MCF 10A (cell line): ENCODE data around the gene MGARP. TPM values are rescaled to one million over a fixed set of nuclear protein-coding genes. Genes with fewer than 3 reads are reported as not detected.

ENCODE experiments used
- BruUV-seq: library from RNA; stranded (reverse); fragments of 400-500 nt; replicated peaks from 2 replicates; lab custom pipeline; 2021; lab: Mats Ljungman, UMichigan
- CTCF ChIA-PET: fragments of 300-600 bp; sonication (Branson Sonifier 250); formaldehyde crosslinking; extraction: SDS; loops from one replicate; lab custom pipeline; 2021; ENCODE audit warnings: antibody characterized with exemption, inconsistent platforms; lab: Yijun Ruan, JAX
- POLR2A ChIA-PET: fragments of 300-600, 350-650 bp; sonication (Branson Sonifier 250); formaldehyde crosslinking; extraction: SDS; loops from one replicate; lab custom pipeline; 2020; ENCODE audit warnings: antibody characterized with exemption, inconsistent platforms; lab: Yijun Ruan, JAX
- DNase-seq: peaks from one replicate; pipeline ENCODE4 v3.0.0-alpha.2; 2018; ENCODE audit not compliant: unreplicated experiment
- H3K27ac Mint-ChIP-seq: one replicate; pipeline ENCODE4 v1.8.0; 2022; ENCODE audit warnings: mild to moderate bottlenecking, low read depth, mixed read lengths; ENCODE audit not compliant: unreplicated experiment
- H3K27me3 Mint-ChIP-seq: one replicate; pipeline ENCODE4 v1.8.0; 2022; ENCODE audit warnings: mixed read lengths; ENCODE audit not compliant: insufficient read depth, unreplicated experiment
- H3K36me3 Mint-ChIP-seq: one replicate; pipeline ENCODE4 v1.8.0; 2022; ENCODE audit warnings: mild to moderate bottlenecking, moderate library complexity, mixed read lengths; ENCODE audit not compliant: insufficient read depth, unreplicated experiment
- H3K4me1 Mint-ChIP-seq: one replicate; pipeline ENCODE4 v1.8.0; 2022; ENCODE audit warnings: mixed read lengths; ENCODE audit not compliant: insufficient read depth, unreplicated experiment
- H3K4me3 Mint-ChIP-seq: one replicate; pipeline ENCODE4 v1.8.0; 2022; ENCODE audit warnings: mild to moderate bottlenecking, moderate library complexity, mixed read lengths; ENCODE audit not compliant: unreplicated experiment
- H3K9me3 Mint-ChIP-seq: one replicate; pipeline ENCODE4 v1.8.0; 2022; ENCODE audit warnings: mixed read lengths; ENCODE audit not compliant: unreplicated experiment
- intact Hi-C: fragments of 100-400 bp; cut with micrococcal nuclease; formaldehyde crosslinking; loops from 2 replicates; pipeline ENCODE4 v1.14.1; 2022
- total RNA-seq: library from RNA; stranded (reverse); gene quantifications from 2 replicates; pipeline ENCODE4 v1.2.3, GENCODE V29; 2022
- TF ChIP-seq, protein P1 (sequence below): fragments of 200-600 bp; IDR thresholded peaks from one replicate; pipeline ENCODE4 v1.8.0; 2022; ENCODE audit warnings: antibody characterized with exemption, mild to moderate bottlenecking; ENCODE audit not compliant: unreplicated experiment

The MGARP gene
- total RNA-seq, 1 experiment from 2014 or later = not detected

- peak; percentile 74 for DNase-seq
- H3K4me1 Mint-ChIP-seq = peaks cover 6% of the 10 kb centered on the region
- no peaks in the 10 kb centered on the region for H3K27me3 Mint-ChIP-seq
- TF ChIP-seq, protein P1, sequence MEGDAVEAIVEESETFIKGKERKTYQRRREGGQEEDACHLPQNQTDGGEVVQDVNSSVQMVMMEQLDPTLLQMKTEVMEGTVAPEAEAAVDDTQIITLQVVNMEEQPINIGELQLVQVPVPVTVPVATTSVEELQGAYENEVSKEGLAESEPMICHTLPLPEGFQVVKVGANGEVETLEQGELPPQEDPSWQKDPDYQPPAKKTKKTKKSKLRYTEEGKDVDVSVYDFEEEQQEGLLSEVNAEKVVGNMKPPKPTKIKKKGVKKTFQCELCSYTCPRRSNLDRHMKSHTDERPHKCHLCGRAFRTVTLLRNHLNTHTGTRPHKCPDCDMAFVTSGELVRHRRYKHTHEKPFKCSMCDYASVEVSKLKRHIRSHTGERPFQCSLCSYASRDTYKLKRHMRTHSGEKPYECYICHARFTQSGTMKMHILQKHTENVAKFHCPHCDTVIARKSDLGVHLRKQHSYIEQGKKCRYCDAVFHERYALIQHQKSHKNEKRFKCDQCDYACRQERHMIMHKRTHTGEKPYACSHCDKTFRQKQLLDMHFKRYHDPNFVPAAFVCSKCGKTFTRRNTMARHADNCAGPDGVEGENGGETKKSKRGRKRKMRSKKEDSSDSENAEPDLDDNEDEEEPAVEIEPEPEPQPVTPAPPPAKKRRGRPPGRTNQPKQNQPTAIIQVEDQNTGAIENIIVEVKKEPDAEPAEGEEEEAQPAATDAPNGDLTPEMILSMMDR = no peak
- intact Hi-C loops = loop anchor here (5.0 kb wide), 2 partner anchors 152 to 218 kb away; partner anchors contain the start of gene RAB33B
- ChIA-PET CTCF (interaction anchor here (0.6 to 6.1 kb wide), 9 partner anchors 19 to 133 kb away, joined by 3 to 57 read pairs (median 3); no protein-coding TSS in a partner anchor), POLR2A (interaction anchor here (0.6 to 5.2 kb wide), 60 partner anchors 8 to 1266 kb away, joined by 3 to 254 read pairs (median 5); partner anchors contain the start of genes ELF2, NOCT, RAB33B and SCOC)
- BruUV-seq = TSS peak; percentile 62
- peak overlapping the region; percentile 87 for H3K4me3 Mint-ChIP-seq
- H3K9me3 Mint-ChIP-seq = no peaks in the 10 kb centered on the region
- peaks cover 9% of the 10 kb centered on the region for H3K36me3 Mint-ChIP-seq
- peak overlapping the region; percentile 98 for H3K27ac Mint-ChIP-seq
Observed at GRCh38 chr4:139300431-139301112, 20.5 kb upstream of the MGARP start.

- Mint-ChIP-seq H3K9me3 (no peaks in the 10 kb centered on the region), H3K4me1 (peaks cover 6% of the 10 kb centered on the region), H3K36me3 (peaks cover 7% of the 10 kb centered on the region), H3K27ac (peak overlapping the region; percentile 98), H3K4me3 (peak overlapping the region; percentile 87), H3K27me3 (no peaks in the 10 kb centered on the region)
- intact Hi-C loops = loop anchor here (5.0 kb wide), 1 partner anchor 267 kb away; no protein-coding TSS in a partner anchor
- DNase-seq = no peak
- CTCF ChIA-PET = interaction anchor here (0.6 to 6.1 kb wide), 4 partner anchors 56 to 127 kb away, joined by 3 to 57 read pairs (median 4); no protein-coding TSS in a partner anchor
- TF ChIP-seq, protein P1 = no peak
- no TSS peak for BruUV-seq
- POLR2A ChIA-PET = interaction anchor here (0.6 to 5.2 kb wide), 23 partner anchors 9 to 285 kb away, joined by 3 to 254 read pairs (median 11); partner anchors contain the start of genes ELF2, NOCT and SETD7
Observed at GRCh38 chr4:139299536-139299935, 19.5 kb upstream of the MGARP start.

DNA sequence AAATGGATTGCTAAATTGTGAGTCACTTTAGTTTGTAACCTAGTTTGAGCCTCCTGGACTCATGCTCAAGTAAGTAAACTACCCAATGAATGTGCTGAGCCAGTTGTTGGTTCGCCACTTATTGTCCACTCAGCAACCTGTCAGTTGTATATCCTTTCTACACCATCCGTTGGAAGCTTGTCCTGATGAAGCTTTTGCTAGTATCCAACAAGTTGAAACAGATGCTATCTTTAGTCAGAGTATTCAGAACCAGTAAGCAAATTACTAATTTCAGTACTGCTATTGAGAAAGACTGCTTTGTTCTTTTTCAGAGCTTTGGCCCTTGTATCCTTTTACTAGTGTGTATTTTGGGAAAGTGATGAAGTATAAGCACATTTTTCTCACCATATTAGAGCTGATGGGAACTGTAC, 17.0 kb upstream of the MGARP start:
- H3K27me3 Mint-ChIP-seq = no peaks in the 10 kb centered on the region
- TF ChIP-seq, protein P1 = no peak
- no peak overlapping the region for H3K27ac Mint-ChIP-seq
- peaks cover 6% of the 10 kb centered on the region for H3K4me1 Mint-ChIP-seq
- peak overlapping the region; percentile 31 for H3K4me3 Mint-ChIP-seq
- no peaks in the 10 kb centered on the region for H3K9me3 Mint-ChIP-seq
- peak; percentile 79 for DNase-seq
- BruUV-seq = no TSS peak
- ChIA-PET POLR2A (interaction anchor here (0.7 to 4.6 kb wide), 32 partner anchors 8 to 1372 kb away, joined by 3 to 134 read pairs (median 4); partner anchors contain the start of genes ELF2 and NOCT), CTCF (interaction anchor here (0.6 to 6.1 kb wide), 20 partner anchors 10 to 282 kb away, joined by 3 to 57 read pairs (median 5); no protein-coding TSS in a partner anchor)
- H3K36me3 Mint-ChIP-seq = peaks cover 29% of the 10 kb centered on the region
- intact Hi-C loops = loop anchor here (5.0 kb wide), 1 partner anchor 265 kb away; no protein-coding TSS in a partner anchor

- peaks cover 37% of the 10 kb centered on the region for H3K36me3 Mint-ChIP-seq
- peaks cover 6% of the 10 kb centered on the region for H3K4me1 Mint-ChIP-seq
- no peak for DNase-seq
- intact Hi-C loops = loop anchor here (1.0 to 5.0 kb wide), 5 partner anchors 53 to 264 kb away; no protein-coding TSS in a partner anchor
- ChIA-PET CTCF (interaction anchor here (0.5 to 6.1 kb wide), 40 partner anchors 9 to 265 kb away, joined by 3 to 57 read pairs (median 4); no protein-coding TSS in a partner anchor), POLR2A (interaction anchor here (0.6 to 4.6 kb wide), 41 partner anchors 9 to 592 kb away, joined by 3 to 134 read pairs (median 5); partner anchors contain the start of gene ELF2)
- TF ChIP-seq, protein P1 = no peak
- no peaks in the 10 kb centered on the region for H3K27me3 Mint-ChIP-seq
- H3K27ac Mint-ChIP-seq = peak overlapping the region; percentile 97
- no TSS peak for BruUV-seq
- H3K9me3 Mint-ChIP-seq = no peaks in the 10 kb centered on the region
- H3K4me3 Mint-ChIP-seq = peak overlapping the region; percentile 78
Observed at GRCh38 chr4:139295942-139296299, 15.9 kb upstream of the MGARP start.
